Measurements from ENCODE around the gene ENDOV.

DNA sequence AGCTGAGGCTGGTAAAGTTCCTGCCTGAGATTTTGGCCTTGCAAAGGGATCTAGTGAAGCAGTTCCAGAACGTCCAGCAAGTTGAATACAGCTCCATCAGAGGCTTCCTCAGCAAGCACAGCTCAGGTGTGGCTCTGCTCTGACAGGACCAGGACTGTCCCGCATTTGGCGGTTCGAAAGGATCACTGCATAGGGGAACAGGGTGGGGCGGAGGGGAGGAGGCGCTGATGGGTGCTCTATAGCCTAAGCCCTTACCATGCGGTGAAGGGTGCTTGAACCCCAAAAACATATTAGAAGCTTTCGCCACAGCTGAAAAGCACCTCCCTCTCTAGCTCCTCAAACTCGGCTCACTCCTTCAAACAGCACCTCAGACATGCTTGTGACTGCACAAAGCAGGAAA, 29.9 kb upstream of the ENDOV start:
- TF ChIP-seq, protein P1, sequence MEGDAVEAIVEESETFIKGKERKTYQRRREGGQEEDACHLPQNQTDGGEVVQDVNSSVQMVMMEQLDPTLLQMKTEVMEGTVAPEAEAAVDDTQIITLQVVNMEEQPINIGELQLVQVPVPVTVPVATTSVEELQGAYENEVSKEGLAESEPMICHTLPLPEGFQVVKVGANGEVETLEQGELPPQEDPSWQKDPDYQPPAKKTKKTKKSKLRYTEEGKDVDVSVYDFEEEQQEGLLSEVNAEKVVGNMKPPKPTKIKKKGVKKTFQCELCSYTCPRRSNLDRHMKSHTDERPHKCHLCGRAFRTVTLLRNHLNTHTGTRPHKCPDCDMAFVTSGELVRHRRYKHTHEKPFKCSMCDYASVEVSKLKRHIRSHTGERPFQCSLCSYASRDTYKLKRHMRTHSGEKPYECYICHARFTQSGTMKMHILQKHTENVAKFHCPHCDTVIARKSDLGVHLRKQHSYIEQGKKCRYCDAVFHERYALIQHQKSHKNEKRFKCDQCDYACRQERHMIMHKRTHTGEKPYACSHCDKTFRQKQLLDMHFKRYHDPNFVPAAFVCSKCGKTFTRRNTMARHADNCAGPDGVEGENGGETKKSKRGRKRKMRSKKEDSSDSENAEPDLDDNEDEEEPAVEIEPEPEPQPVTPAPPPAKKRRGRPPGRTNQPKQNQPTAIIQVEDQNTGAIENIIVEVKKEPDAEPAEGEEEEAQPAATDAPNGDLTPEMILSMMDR (IDR thresholded peaks at IDR 0.05; ENCODE audit: low read depth, low read length): no peak
- no peak for TF ChIP-seq EZH2phosphoT487 (IDR thresholded peaks at IDR 0.05; ENCODE audit: low read depth)

Data from OCI-LY3 (cell line).